ENCODE results near the gene DIP2A.
"Not testable (repeated sequence)": the region's sequence is repeated elsewhere in the genome, so short reads cannot be mapped to it uniquely, and the experiment has no call there.

DIP2A gene

GRCh38 chr21:46425041-46425440 is 33.6 kb upstream of the DIP2A start:
- no peak for DNase-seq

- peak; percentile 10 for DNase-seq
Observed at GRCh38 chr21:46425571-46425970, 33.1 kb upstream of the DIP2A start.

- DNase-seq, result no peak
Observed at GRCh38 chr21:46426313-46427046, 32.2 kb upstream of the DIP2A start.

GRCh38 chr21:46427516-46427915 is 31.2 kb upstream of the DIP2A start:
- DNase-seq, result no peak

GRCh38 chr21:46428286-46428685 is 30.4 kb upstream of the DIP2A start:
- no peak for DNase-seq

GRCh38 chr21:46428987-46429710 is 29.5 kb upstream of the DIP2A start:
- DNase-seq, result no peak

GRCh38 chr21:46429754-46430681 is 28.7 kb upstream of the DIP2A start:
- DNase-seq, result no peak

GRCh38 chr21:46431448-46431847 is 27.2 kb upstream of the DIP2A start:
- DNase-seq, result no peak

GRCh38 chr21:46431884-46432488 is 26.7 kb upstream of the DIP2A start:
- DNase-seq, result no peak

- not testable (repeated sequence) for DNase-seq
Observed at GRCh38 chr21:46433116-46433515, 25.6 kb upstream of the DIP2A start.

GRCh38 chr21:46434322-46434958 is 24.3 kb upstream of the DIP2A start:
- no peak for DNase-seq

GRCh38 chr21:46435786-46436227 is 22.9 kb upstream of the DIP2A start:
- no peak for DNase-seq

- DNase-seq, result no peak
Observed at GRCh38 chr21:46436621-46437020, 22.1 kb upstream of the DIP2A start.

- no peak for DNase-seq
Observed at GRCh38 chr21:46437096-46437498, 21.6 kb upstream of the DIP2A start.

- no peak for DNase-seq
Observed at GRCh38 chr21:46437511-46437910, 21.2 kb upstream of the DIP2A start.

GRCh38 chr21:46438241-46438640 is 20.4 kb upstream of the DIP2A start:
- no peak for DNase-seq

GRCh38 chr21:46439906-46440305 is 18.8 kb upstream of the DIP2A start:
- DNase-seq, result no peak

GRCh38 chr21:46441331-46441730 is 17.4 kb upstream of the DIP2A start:
- DNase-seq, result no peak

GRCh38 chr21:46441961-46442498 is 16.7 kb upstream of the DIP2A start:
- no peak for DNase-seq

GRCh38 chr21:46442938-46443337 is 15.8 kb upstream of the DIP2A start:
- DNase-seq, result no peak

- no peak for DNase-seq
Observed at GRCh38 chr21:46443910-46444309, 14.8 kb upstream of the DIP2A start.

- DNase-seq, result no peak
Observed at GRCh38 chr21:46448108-46448507, 10.6 kb upstream of the DIP2A start.

Measured in NCI-H2029 treated with DMSO at 0.1 percent for 48 hours (cell line).